NOMO-1 treated with dmso at 0.1 percent for 144 hours (cell line): ENCODE results near the gene SEC14L2.

Source experiments
- DNase-seq: peaks from one replicate; lab custom pipeline; 2025; ENCODE audit not compliant: unreplicated experiment; lab: John Stamatoyannopoulos, UW

The SEC14L2 gene

GRCh38 chr22:30396871-30397655 lies at the start of gene SEC14L2:
Gene SEC14L2, plus strand, starts transcription at chr22:30397018. Its CDS starts 99 bp downstream, at chr22:30397117.
- DNase-seq = no peak

- no peak for DNase-seq
Measured at GRCh38 chr22:30347255-30347892, 49.4 kb upstream of the SEC14L2 start.

GRCh38 chr22:30348404-30348803 lies 48.4 kb upstream of the SEC14L2 start:
- DNase-seq = no peak

GRCh38 chr22:30348809-30349208 lies 48.0 kb upstream of the SEC14L2 start:
- DNase-seq = no peak

GRCh38 chr22:30351226-30351625 lies 45.6 kb upstream of the SEC14L2 start:
- DNase-seq = no peak

GRCh38 chr22:30354644-30355043 lies 42.2 kb upstream of the SEC14L2 start:
- no peak for DNase-seq

- peak; percentile 71 for DNase-seq
Measured at GRCh38 chr22:30356449-30357235, 40.2 kb upstream of the SEC14L2 start, which contains the start of the genes CCDC157 and SF3A1. Gene CCDC157, plus strand, starts transcription at chr22:30357007. Its CDS starts 8,994 bp downstream, at chr22:30366001. Gene SF3A1, minus strand, starts transcription at chr22:30356894. Its CDS starts 102 bp downstream, at chr22:30356792.

- DNase-seq = no peak
Measured at GRCh38 chr22:30357236-30357570, 39.6 kb upstream of the SEC14L2 start.

GRCh38 chr22:30357650-30358215 lies 39.1 kb upstream of the SEC14L2 start:
- DNase-seq = no peak

GRCh38 chr22:30358541-30358940 lies 38.3 kb upstream of the SEC14L2 start:
- no peak for DNase-seq

- DNase-seq = no peak
Measured at GRCh38 chr22:30361916-30362650, 34.7 kb upstream of the SEC14L2 start.

- DNase-seq = no peak
Measured at GRCh38 chr22:30362651-30363281, 34.1 kb upstream of the SEC14L2 start.

- DNase-seq = no peak
Measured at GRCh38 chr22:30365891-30366290, 30.9 kb upstream of the SEC14L2 start.

- no peak for DNase-seq
Measured at GRCh38 chr22:30368420-30368819, 28.4 kb upstream of the SEC14L2 start.

- no peak for DNase-seq
Measured at GRCh38 chr22:30370641-30371230, 26.1 kb upstream of the SEC14L2 start.

GRCh38 chr22:30371321-30371720 lies 25.5 kb upstream of the SEC14L2 start:
- no peak for DNase-seq

GRCh38 chr22:30371981-30372380 lies 24.8 kb upstream of the SEC14L2 start:
- no peak for DNase-seq

GRCh38 chr22:30372915-30373314 lies 23.9 kb upstream of the SEC14L2 start:
- DNase-seq = peak; percentile 71
